WTC11 (cell line): ENCODE results near the gene IMMT. TPM values are rescaled to one million over a fixed set of nuclear protein-coding genes. Genes with fewer than 3 reads are reported as not detected.

ENCODE experiments used
- ATAC-seq: fragments of 200-7000 bp; cut with Tn5 transposase; 2 replicates; pipeline ENCODE4 v1.10.0; 2021; ENCODE audit warnings: mild to moderate bottlenecking, moderate library complexity
- CTCF ChIA-PET: fragments of 300-600 bp; sonication (Branson Sonifier 250); formaldehyde crosslinking; loops from one replicate; lab custom pipeline; 2021; ENCODE audit warnings: antibody characterized with exemption; lab: Charles Lee
- POLR2A ChIA-PET: fragments of 350-600 bp; sonication (Branson Sonifier 250); formaldehyde crosslinking; loops from one replicate; lab custom pipeline; 2021; ENCODE audit warnings: antibody characterized with exemption; lab: Charles Lee
- DNase-seq: peaks from one replicate; pipeline ENCODE4 v3.0.0; 2021; ENCODE audit warnings: low spot score
- H3K27ac Mint-ChIP-seq: 2 replicates; pipeline ENCODE4 v1.8.0; 2021; ENCODE audit warnings: mixed read lengths
- H3K27me3 Mint-ChIP-seq: 2 replicates; pipeline ENCODE4 v1.8.0; 2021; ENCODE audit warnings: low read depth, mild to moderate bottlenecking, moderate library complexity, mixed read lengths
- H3K36me3 Mint-ChIP-seq: 2 replicates; pipeline ENCODE4 v1.8.0; 2021; ENCODE audit warnings: mixed read lengths
- H3K4me1 Mint-ChIP-seq: 2 replicates; pipeline ENCODE4 v1.8.0; 2022; ENCODE audit warnings: mixed read lengths
- H3K4me3 Mint-ChIP-seq: 2 replicates; pipeline ENCODE4 v1.8.0; 2021; ENCODE audit warnings: mild to moderate bottlenecking, moderate library complexity, mixed read lengths
- H3K9me3 Mint-ChIP-seq: 2 replicates; pipeline ENCODE4 v1.8.0; 2021; ENCODE audit warnings: mixed read lengths
- CREB1 ChIP-seq: sonication (generic); formaldehyde crosslinking; IDR thresholded peaks from 2 replicates; pipeline ENCODE4 v1.8.0; 2023; ENCODE audit warnings: mild to moderate bottlenecking, missing genetic modification reagents
- CREM ChIP-seq: sonication (generic); formaldehyde crosslinking; IDR thresholded peaks from 2 replicates; pipeline ENCODE4 v1.8.1; 2022; ENCODE audit warnings: mild to moderate bottlenecking, missing genetic modification reagents, moderate library complexity
- ELF4 ChIP-seq: sonication (generic); formaldehyde crosslinking; IDR thresholded peaks from 2 replicates; pipeline ENCODE4 v1.8.1; 2022; ENCODE audit warnings: low read depth, mild to moderate bottlenecking, moderate library complexity, missing genetic modification reagents
- EMX1 ChIP-seq: fragments of 250-450 bp; sonication (Bioruptor Pico); IDR thresholded peaks from 2 replicates; pipeline ENCODE4 v1.8.0; 2021; ENCODE audit warnings: mild to moderate bottlenecking
- ESRRA ChIP-seq: sonication (generic); formaldehyde crosslinking; IDR thresholded peaks from 2 replicates; pipeline ENCODE4 v1.8.1; 2022; ENCODE audit warnings: mild to moderate bottlenecking, missing genetic modification reagents, borderline replicate concordance
- FOXK1 ChIP-seq: sonication (generic); formaldehyde crosslinking; IDR thresholded peaks from 2 replicates; pipeline ENCODE4 v1.8.0; 2022; ENCODE audit warnings: mild to moderate bottlenecking, moderate library complexity, missing genetic modification reagents
- FOXP1 ChIP-seq: sonication (generic); formaldehyde crosslinking; IDR thresholded peaks from 2 replicates; pipeline ENCODE4 v1.8.0; 2022; ENCODE audit warnings: missing genetic modification reagents, mild to moderate bottlenecking, moderate library complexity, borderline replicate concordance
- GABPB1 ChIP-seq: sonication (generic); formaldehyde crosslinking; IDR thresholded peaks from 2 replicates; pipeline ENCODE4 v1.8.1; 2023; ENCODE audit warnings: mild to moderate bottlenecking, missing genetic modification reagents
- HMGA2 ChIP-seq: fragments of 250-450 bp; sonication (Bioruptor Pico); IDR thresholded peaks from 2 replicates; pipeline ENCODE4 v1.4.0; 2021; ENCODE audit warnings: mild to moderate bottlenecking, moderate library complexity
- JAZF1 ChIP-seq: fragments of 250-450 bp; sonication (Bioruptor Pico); IDR thresholded peaks from 2 replicates; pipeline ENCODE4 v1.9.0; 2021; ENCODE audit warnings: moderate library complexity, mild to moderate bottlenecking, inconsistent platforms
- MXD4 ChIP-seq: fragments of 250-450 bp; sonication (Bioruptor Pico); IDR thresholded peaks from 2 replicates; pipeline ENCODE4 v1.8.0; 2021; ENCODE audit warnings: mild to moderate bottlenecking, moderate library complexity, borderline replicate concordance
- MYBL2 ChIP-seq: sonication (generic); formaldehyde crosslinking; IDR thresholded peaks from 2 replicates; pipeline ENCODE4 v1.8.1; 2023; ENCODE audit warnings: mild to moderate bottlenecking, moderate library complexity, missing genetic modification reagents
- NFE2L1 ChIP-seq: sonication (generic); formaldehyde crosslinking; IDR thresholded peaks from 2 replicates; pipeline ENCODE4 v1.8.1; 2023; ENCODE audit warnings: missing genetic modification reagents
- OVOL2 ChIP-seq: fragments of 250-450 bp; sonication (Bioruptor Pico); IDR thresholded peaks from 2 replicates; pipeline ENCODE4 v1.9.0; 2021; ENCODE audit warnings: mild to moderate bottlenecking, borderline replicate concordance
- SMAD3 ChIP-seq: sonication (generic); formaldehyde crosslinking; IDR thresholded peaks from 2 replicates; pipeline ENCODE4 v1.8.0; 2022; ENCODE audit warnings: missing genetic modification reagents, mild to moderate bottlenecking, borderline replicate concordance
- SP1 ChIP-seq: sonication (generic); formaldehyde crosslinking; conservative IDR thresholded peaks from 2 replicates; pipeline ENCODE4 v1.8.1; 2022; ENCODE audit warnings: missing genetic modification reagents
- TCF7 ChIP-seq: sonication (generic); formaldehyde crosslinking; IDR thresholded peaks from 2 replicates; pipeline ENCODE4 v1.8.0; 2022; ENCODE audit warnings: mild to moderate bottlenecking, low read depth, missing genetic modification reagents, moderate library complexity
- TEAD1 ChIP-seq: sonication (generic); formaldehyde crosslinking; IDR thresholded peaks from 2 replicates; pipeline ENCODE4 v1.8.0; 2022; ENCODE audit warnings: mild to moderate bottlenecking, missing genetic modification reagents
- ZNF121 ChIP-seq: sonication (generic); formaldehyde crosslinking; IDR thresholded peaks from 2 replicates; pipeline ENCODE4 v1.8.0; 2023; ENCODE audit warnings: missing genetic modification reagents
- ZNF232 ChIP-seq: sonication (generic); formaldehyde crosslinking; IDR thresholded peaks from 2 replicates; pipeline ENCODE4 v1.8.0; 2022; ENCODE audit warnings: mild to moderate bottlenecking, missing genetic modification reagents
- ZNF263 ChIP-seq: sonication (generic); formaldehyde crosslinking; IDR thresholded peaks from 2 replicates; pipeline ENCODE4 v1.8.1; 2022; ENCODE audit warnings: low read depth, mild to moderate bottlenecking, moderate library complexity, missing genetic modification reagents
- total RNA-seq: library from RNA; stranded (reverse); gene quantifications from 3 replicates; pipeline ENCODE4 v1.2.3, GENCODE V29; 2021
- TF ChIP-seq, protein P1 (sequence below): fragments of 200-600 bp; IDR thresholded peaks from 2 replicates; pipeline ENCODE4 v1.8.0; 2022; ENCODE audit warnings: antibody characterized with exemption
- TF ChIP-seq, protein P2 (sequence below): sonication (generic); formaldehyde crosslinking; IDR thresholded peaks from 2 replicates; pipeline ENCODE4 v1.8.0; 2023; ENCODE audit warnings: missing genetic modification reagents, mild to moderate bottlenecking, borderline replicate concordance
- TF ChIP-seq, protein P3 (sequence below): sonication (generic); formaldehyde crosslinking; IDR thresholded peaks from 2 replicates; pipeline ENCODE4 v1.8.1; 2023; ENCODE audit warnings: mild to moderate bottlenecking, missing genetic modification reagents, moderate library complexity
- TF ChIP-seq, protein P4 (sequence below): sonication (generic); formaldehyde crosslinking; IDR thresholded peaks from 2 replicates; pipeline ENCODE4 v1.8.0; 2022; ENCODE audit warnings: mild to moderate bottlenecking, missing genetic modification reagents

Gene IMMT
- total RNA-seq, 1 experiment from 2014 or later, result 102 TPM

DNA sequence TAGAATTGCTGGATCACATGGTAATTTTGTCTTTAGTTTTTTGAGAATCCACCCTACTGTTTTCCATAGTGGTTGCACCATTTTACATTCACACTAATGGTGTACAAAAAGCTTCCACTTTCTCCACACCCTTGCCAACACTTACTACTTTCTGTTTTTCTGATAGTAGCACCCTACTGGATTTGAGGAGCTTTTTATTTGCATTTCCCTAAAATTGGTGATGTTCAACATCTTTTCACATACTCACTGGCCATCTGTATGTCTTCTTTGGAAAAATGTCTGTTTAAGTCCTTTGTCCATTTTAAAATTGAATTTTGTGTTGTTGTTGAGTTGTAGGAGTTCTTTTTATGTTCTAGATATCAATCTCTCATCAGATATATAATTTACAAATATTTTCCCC, 93.1 kb downstream of the IMMT start:
- POLR2A ChIA-PET, result no interaction called here
- no peak overlapping the region for H3K27ac Mint-ChIP-seq
- H3K9me3 Mint-ChIP-seq, result no peaks in the 10 kb centered on the region
- peaks cover 18% of the 10 kb centered on the region for H3K4me1 Mint-ChIP-seq
- no peak overlapping the region for H3K4me3 Mint-ChIP-seq
- no peak for TF ChIP-seq ZNF121 (CRISPR knock-in tag)
- no peak for TF ChIP-seq FOXK1
- no peak for TF ChIP-seq MXD4
- TF ChIP-seq OVOL2 (CRISPR knock-in tag), result no peak
- no peak for TF ChIP-seq ZNF232 (CRISPR knock-in tag)
- no peak for TF ChIP-seq TEAD1
- TF ChIP-seq, protein P1, sequence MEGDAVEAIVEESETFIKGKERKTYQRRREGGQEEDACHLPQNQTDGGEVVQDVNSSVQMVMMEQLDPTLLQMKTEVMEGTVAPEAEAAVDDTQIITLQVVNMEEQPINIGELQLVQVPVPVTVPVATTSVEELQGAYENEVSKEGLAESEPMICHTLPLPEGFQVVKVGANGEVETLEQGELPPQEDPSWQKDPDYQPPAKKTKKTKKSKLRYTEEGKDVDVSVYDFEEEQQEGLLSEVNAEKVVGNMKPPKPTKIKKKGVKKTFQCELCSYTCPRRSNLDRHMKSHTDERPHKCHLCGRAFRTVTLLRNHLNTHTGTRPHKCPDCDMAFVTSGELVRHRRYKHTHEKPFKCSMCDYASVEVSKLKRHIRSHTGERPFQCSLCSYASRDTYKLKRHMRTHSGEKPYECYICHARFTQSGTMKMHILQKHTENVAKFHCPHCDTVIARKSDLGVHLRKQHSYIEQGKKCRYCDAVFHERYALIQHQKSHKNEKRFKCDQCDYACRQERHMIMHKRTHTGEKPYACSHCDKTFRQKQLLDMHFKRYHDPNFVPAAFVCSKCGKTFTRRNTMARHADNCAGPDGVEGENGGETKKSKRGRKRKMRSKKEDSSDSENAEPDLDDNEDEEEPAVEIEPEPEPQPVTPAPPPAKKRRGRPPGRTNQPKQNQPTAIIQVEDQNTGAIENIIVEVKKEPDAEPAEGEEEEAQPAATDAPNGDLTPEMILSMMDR, result no peak
- no peak for TF ChIP-seq SMAD3 (CRISPR knock-in tag)
- TF ChIP-seq JAZF1 (CRISPR knock-in tag), result no peak
- TF ChIP-seq ZNF263 (CRISPR knock-in tag), result no peak
- TF ChIP-seq, protein P2, sequence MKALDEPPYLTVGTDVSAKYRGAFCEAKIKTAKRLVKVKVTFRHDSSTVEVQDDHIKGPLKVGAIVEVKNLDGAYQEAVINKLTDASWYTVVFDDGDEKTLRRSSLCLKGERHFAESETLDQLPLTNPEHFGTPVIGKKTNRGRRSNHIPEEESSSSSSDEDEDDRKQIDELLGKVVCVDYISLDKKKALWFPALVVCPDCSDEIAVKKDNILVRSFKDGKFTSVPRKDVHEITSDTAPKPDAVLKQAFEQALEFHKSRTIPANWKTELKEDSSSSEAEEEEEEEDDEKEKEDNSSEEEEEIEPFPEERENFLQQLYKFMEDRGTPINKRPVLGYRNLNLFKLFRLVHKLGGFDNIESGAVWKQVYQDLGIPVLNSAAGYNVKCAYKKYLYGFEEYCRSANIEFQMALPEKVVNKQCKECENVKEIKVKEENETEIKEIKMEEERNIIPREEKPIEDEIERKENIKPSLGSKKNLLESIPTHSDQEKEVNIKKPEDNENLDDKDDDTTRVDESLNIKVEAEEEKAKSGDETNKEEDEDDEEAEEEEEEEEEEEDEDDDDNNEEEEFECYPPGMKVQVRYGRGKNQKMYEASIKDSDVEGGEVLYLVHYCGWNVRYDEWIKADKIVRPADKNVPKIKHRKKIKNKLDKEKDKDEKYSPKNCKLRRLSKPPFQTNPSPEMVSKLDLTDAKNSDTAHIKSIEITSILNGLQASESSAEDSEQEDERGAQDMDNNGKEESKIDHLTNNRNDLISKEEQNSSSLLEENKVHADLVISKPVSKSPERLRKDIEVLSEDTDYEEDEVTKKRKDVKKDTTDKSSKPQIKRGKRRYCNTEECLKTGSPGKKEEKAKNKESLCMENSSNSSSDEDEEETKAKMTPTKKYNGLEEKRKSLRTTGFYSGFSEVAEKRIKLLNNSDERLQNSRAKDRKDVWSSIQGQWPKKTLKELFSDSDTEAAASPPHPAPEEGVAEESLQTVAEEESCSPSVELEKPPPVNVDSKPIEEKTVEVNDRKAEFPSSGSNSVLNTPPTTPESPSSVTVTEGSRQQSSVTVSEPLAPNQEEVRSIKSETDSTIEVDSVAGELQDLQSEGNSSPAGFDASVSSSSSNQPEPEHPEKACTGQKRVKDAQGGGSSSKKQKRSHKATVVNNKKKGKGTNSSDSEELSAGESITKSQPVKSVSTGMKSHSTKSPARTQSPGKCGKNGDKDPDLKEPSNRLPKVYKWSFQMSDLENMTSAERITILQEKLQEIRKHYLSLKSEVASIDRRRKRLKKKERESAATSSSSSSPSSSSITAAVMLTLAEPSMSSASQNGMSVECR (CRISPR knock-in tag), result no peak
- TF ChIP-seq CREM (CRISPR knock-in tag), result no peak
- no peak for TF ChIP-seq MYBL2 (CRISPR knock-in tag)
- no peak for TF ChIP-seq ELF4 (CRISPR knock-in tag)
- TF ChIP-seq EMX1 (CRISPR knock-in tag), result no peak
- TF ChIP-seq, protein P3, sequence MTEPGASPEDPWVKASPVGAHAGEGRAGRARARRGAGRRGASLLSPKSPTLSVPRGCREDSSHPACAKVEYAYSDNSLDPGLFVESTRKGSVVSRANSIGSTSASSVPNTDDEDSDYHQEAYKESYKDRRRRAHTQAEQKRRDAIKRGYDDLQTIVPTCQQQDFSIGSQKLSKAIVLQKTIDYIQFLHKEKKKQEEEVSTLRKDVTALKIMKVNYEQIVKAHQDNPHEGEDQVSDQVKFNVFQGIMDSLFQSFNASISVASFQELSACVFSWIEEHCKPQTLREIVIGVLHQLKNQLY (CRISPR knock-in tag), result no peak
- TF ChIP-seq TCF7 (CRISPR knock-in tag), result no peak
- no peak for TF ChIP-seq NFE2L1 (CRISPR knock-in tag)
- no peak for TF ChIP-seq CREB1 (CRISPR knock-in tag)
- no peak for TF ChIP-seq ESRRA (CRISPR knock-in tag)
- peaks cover 45% of the 10 kb centered on the region for H3K36me3 Mint-ChIP-seq
- no peak for ATAC-seq
- CTCF ChIA-PET, result no interaction called here
- no peak for DNase-seq
- H3K27me3 Mint-ChIP-seq, result no peaks in the 10 kb centered on the region

DNA sequence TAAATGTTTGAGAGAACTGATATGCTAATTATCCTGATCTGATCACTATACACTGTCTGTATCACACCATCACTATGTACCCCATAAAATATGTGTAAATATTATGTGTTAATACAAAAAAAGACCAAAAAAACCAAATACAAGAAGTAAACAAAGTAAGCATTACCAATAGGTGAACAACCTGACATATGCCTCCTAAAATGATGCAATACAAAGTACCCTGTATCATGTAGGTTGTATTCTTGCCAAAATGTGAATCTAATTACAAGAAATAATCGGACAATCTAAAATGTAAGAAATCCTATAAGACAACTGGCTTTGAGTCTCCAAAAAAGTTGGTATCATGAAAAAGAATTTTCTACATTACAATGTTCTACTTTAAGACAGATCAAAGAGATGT, 97.3 kb downstream of the IMMT start:
- ChIA-PET POLR2A (no interaction called here), CTCF (interaction anchor here (1.1 kb wide), 1 partner anchor 10 kb away, joined by 7 read pairs; no protein-coding TSS in a partner anchor)
- H3K27me3 Mint-ChIP-seq, result no peaks in the 10 kb centered on the region
- H3K9me3 Mint-ChIP-seq, result no peaks in the 10 kb centered on the region
- DNase-seq (no peak), ATAC-seq (no peak)
- H3K27ac Mint-ChIP-seq, result no peak overlapping the region
- TF ChIP-seq, protein P4, sequence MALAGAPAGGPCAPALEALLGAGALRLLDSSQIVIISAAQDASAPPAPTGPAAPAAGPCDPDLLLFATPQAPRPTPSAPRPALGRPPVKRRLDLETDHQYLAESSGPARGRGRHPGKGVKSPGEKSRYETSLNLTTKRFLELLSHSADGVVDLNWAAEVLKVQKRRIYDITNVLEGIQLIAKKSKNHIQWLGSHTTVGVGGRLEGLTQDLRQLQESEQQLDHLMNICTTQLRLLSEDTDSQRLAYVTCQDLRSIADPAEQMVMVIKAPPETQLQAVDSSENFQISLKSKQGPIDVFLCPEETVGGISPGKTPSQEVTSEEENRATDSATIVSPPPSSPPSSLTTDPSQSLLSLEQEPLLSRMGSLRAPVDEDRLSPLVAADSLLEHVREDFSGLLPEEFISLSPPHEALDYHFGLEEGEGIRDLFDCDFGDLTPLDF, result no peak
- TF ChIP-seq FOXP1, result no peak
- TF ChIP-seq GABPB1 (CRISPR knock-in tag), result no peak
- no peak for TF ChIP-seq HMGA2
- no peak for TF ChIP-seq SP1
- H3K36me3 Mint-ChIP-seq, result peaks cover 55% of the 10 kb centered on the region
- H3K4me3 Mint-ChIP-seq, result no peak overlapping the region
- peaks cover 2% of the 10 kb centered on the region; the same call in 1 of the 2 replicates for H3K4me1 Mint-ChIP-seq
